ENCODE data around the gene CEBPZOS. TPM values are rescaled to one million over a fixed set of nuclear protein-coding genes. Genes with fewer than 3 reads are reported as not detected.
"Not testable (repeated sequence)": the region's sequence is repeated elsewhere in the genome, so short reads cannot be mapped to it uniquely, and the experiment has no call there.

CEBPZOS gene
- polyA plus RNA-seq, 1 experiment, result 24.6 TPM

- no peak overlapping the region for H3K4me3 ChIP-seq (ENCODE audit: low read depth, low read length)
- ChIA-PET POLR2A (no interaction called here), CTCF (no interaction called here)
- no peaks in the 10 kb centered on the region for H3K36me3 ChIP-seq (ENCODE audit: control insufficient read depth, insufficient read depth, low read length)
- H3K27me3 ChIP-seq (ENCODE audit: control insufficient read depth, insufficient read depth, low read length), result no peaks in the 10 kb centered on the region
- no peak for DNase-seq (ENCODE audit: low read depth)
- TF ChIP-seq CTCF (IDR thresholded peaks at IDR 0.05; ENCODE audit: insufficient read depth, low read depth, low read length), result no peak
Measured at GRCh38 chr2:37191747-37192146, 4.5 kb upstream of the CEBPZOS start.

DNA sequence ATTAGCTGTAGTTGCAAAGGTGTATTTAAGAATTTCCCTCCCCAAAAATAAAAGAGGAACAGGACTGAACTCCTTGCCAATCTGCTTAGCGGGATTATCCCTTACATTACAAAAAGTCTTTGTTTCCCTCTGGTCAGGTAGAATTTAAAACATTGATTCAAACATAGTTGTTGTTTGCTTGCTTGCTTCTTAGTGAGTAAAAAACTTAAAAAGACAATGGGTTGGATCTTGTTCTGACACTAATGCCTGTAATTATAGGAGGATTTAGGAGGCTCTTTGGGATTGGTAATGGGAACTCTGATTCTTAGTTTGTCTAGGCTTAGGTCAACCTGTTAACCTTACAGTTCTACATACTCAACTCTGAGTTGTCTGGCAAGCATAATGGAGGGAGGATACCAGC, 3.7 kb upstream of the CEBPZOS start:
- ChIA-PET POLR2A (no interaction called here), CTCF (no interaction called here)
- TF ChIP-seq CTCF (IDR thresholded peaks at IDR 0.05; ENCODE audit: insufficient read depth, low read depth, low read length), result no peak
- DNase-seq (ENCODE audit: low read depth), result no peak
- Histone ChIP-seq H3K36me3 (ENCODE audit: control insufficient read depth, insufficient read depth, low read length) (no peaks in the 10 kb centered on the region), H3K4me3 (ENCODE audit: low read depth, low read length) (no peak overlapping the region), H3K27me3 (ENCODE audit: control insufficient read depth, insufficient read depth, low read length) (no peaks in the 10 kb centered on the region)

DNA sequence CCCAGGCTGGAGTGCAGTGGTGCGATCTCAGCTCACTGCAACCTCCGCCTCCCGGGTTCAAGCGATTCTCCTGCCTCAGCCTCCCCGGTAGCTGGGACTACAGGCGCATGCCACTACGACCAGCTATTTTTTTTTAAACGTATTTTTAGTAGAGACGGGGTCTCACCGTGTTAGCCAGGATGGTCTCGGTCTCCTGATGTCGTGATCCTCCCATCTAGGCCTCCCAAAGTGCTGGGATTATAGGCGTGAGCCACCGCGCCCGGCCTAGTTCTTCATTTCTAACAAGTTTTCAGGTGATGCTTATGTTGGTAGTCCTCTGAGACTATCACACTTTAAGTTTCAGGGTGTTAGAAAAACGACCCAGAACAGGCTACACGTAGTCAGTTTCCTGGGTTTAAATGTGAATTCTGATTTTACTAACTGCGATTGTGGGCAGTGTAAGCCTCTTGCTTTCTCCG, 405 bp upstream of the CEBPZOS start:
- DNase-seq (ENCODE audit: low read depth); H3K36me3 ChIP-seq (ENCODE audit: control insufficient read depth, insufficient read depth, low read length); POLR2A ChIA-PET; H3K27me3 ChIP-seq (ENCODE audit: control insufficient read depth, insufficient read depth, low read length): not testable (repeated sequence)
- CTCF ChIA-PET, result interaction anchor here (0.6 kb wide), 1 partner anchor 61 kb away, joined by 8 read pairs; no protein-coding TSS in a partner anchor
- H3K4me3 ChIP-seq (ENCODE audit: low read depth, low read length), result peak overlapping the region; percentile 55

- no peak for DNase-seq (ENCODE audit: low read depth)
- ChIA-PET CTCF (interaction anchor here (0.6 to 1.0 kb wide), 2 partner anchors 31 to 145 kb away, joined by 3 read pairs; no protein-coding TSS in a partner anchor), POLR2A (no interaction called here)
- no peak for TF ChIP-seq CTCF (IDR thresholded peaks at IDR 0.05; ENCODE audit: insufficient read depth, low read depth, low read length)
- Histone ChIP-seq H3K27me3 (ENCODE audit: control insufficient read depth, insufficient read depth, low read length) (no peaks in the 10 kb centered on the region), H3K4me3 (ENCODE audit: low read depth, low read length) (no peak overlapping the region), H3K36me3 (ENCODE audit: control insufficient read depth, insufficient read depth, low read length) (peaks cover 2% of the 10 kb centered on the region)
Measured at GRCh38 chr2:37198681-37199065, 2.4 kb downstream of the CEBPZOS start.

DNA sequence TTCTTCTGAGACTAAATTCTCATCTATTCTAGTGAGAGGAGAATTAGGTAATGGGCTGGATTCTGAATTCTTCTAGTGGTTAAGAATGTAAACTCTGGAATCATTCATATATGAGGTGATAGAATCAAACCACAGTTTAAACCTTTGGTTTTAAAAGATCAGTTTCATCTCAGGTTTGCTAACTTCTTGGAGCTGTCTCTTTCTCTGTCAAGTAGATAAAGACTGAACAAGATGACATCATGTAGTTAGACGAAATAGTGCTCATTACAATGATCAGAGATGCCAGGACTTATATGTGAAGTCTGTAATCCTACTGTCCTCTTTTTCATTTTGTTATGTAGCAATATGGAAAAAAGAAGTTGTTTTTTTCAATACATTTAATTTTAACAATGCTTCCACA, 4.9 kb downstream of the CEBPZOS start:
- H3K27me3 ChIP-seq (ENCODE audit: control insufficient read depth, insufficient read depth, low read length), result no peaks in the 10 kb centered on the region
- no peak for TF ChIP-seq CTCF (IDR thresholded peaks at IDR 0.05; ENCODE audit: insufficient read depth, low read depth, low read length)
- DNase-seq (ENCODE audit: low read depth), result no peak
- no peak overlapping the region for H3K4me3 ChIP-seq (ENCODE audit: low read depth, low read length)
- ChIA-PET POLR2A (no interaction called here), CTCF (no interaction called here)
- H3K36me3 ChIP-seq (ENCODE audit: control insufficient read depth, insufficient read depth, low read length), result peaks cover 10% of the 10 kb centered on the region

- ChIA-PET CTCF (no interaction called here), POLR2A (no interaction called here)
- no peak for TF ChIP-seq CTCF (IDR thresholded peaks at IDR 0.05; ENCODE audit: insufficient read depth, low read depth, low read length)
- no peak overlapping the region for H3K4me3 ChIP-seq (ENCODE audit: low read depth, low read length)
- no peak for DNase-seq (ENCODE audit: low read depth)
- no peaks in the 10 kb centered on the region for H3K27me3 ChIP-seq (ENCODE audit: control insufficient read depth, insufficient read depth, low read length)
- H3K36me3 ChIP-seq (ENCODE audit: control insufficient read depth, insufficient read depth, low read length), result peaks cover 11% of the 10 kb centered on the region
Measured at GRCh38 chr2:37201766-37202165, 5.5 kb downstream of the CEBPZOS start.
